GM21447 (cell line): Measurements from ENCODE around the gene DNAJC3.

Experiments used
- ATAC-seq: cut with Tn5 transposase; IDR thresholded peaks from one replicate; pipeline ENCODE4 v1.9.1; 2021; ENCODE audit not compliant: unreplicated experiment

The DNAJC3 gene

DNA sequence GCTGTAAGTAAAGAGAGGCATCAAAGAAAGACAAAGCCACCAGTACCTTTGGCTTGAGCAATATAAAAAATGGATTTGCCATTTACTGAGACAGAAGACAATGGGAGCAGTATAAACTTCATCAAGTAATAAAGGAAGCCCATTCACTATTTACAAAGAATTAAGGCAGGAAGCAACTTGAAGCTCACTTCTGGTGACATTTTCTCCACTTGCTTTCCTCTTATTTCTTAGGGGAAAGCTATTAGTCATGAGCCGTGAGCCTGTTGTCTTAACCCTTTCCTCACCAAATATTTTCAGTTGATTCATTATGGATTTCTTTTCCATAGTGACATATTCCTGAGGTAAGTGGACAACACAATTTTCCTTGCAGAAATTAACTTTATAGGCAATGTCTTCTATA is 156.8 kb downstream of the DNAJC3 start:
- ATAC-seq, result no peak

DNA sequence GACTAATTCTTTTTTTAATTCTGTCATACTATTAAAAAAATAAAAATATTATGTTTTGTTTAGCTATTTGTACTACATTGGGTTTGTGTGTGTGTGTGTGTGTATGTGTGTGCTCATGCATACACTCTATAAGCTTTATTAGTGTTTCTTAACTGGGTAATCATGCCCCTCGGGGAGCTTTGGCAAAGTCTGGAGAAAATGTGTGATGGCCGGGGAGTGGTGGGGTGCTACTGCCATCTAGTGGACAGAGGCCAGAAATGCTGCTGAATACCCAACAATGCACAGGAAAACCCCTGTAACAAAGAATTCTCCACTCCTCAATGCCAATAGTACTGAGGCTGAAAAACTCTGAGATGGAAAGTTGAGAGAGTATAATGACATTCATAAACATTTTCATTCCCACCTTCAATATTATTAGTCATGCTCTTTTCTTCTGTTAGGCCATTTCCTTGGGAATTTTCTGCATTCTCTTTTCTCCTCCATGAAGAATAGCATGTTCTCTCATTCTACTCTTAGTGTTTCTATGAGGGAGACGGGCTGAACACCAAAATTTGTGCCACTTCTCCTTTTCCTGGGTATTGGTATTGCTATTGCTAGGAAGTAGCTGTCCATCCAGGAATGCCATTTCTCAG is 157.3 kb downstream of the DNAJC3 start:
- ATAC-seq, result peak; percentile 86

DNA sequence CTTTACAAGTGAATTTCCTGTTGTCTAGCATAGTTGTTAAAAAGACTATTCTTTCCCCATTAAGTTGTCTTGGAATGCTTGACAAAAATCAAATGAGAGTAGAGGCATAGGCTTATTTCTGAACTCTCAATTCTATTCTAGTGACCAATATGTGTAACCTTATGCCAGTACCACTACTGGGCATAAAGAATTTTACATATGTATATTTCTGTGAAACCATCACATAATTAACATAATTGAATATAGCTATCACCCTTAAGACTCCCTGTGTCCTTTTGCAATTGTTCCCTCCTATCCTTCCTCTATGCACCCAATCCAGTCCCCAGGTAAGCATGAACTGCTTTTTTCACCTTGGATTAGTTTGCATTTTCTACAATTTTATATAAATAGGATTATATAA is 165.0 kb downstream of the DNAJC3 start:
- no peak for ATAC-seq

DNA sequence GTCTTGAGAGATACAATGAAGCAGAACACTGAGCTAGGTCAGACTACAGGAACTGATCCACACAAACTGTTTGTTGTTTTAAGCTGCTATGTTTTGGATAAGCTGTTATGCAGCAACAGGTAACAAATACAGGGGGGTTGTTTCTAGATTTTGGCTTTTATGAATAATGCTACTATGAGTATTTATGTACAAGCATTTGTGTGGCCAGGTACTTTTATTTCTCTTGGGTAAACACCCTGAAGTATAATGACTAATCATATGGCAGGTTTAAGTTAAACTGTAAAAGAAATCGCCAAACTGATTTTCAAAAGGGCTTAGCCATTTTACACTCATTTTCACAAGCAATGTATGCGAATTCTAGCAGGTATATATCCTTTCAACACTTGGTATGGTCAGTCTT is 166.0 kb downstream of the DNAJC3 start:
- ATAC-seq, result no peak
